ENCODE measurements around the gene DAG1.
"Not testable (repeated sequence)": the region's sequence is repeated elsewhere in the genome, so short reads cannot be mapped to it uniquely, and the experiment has no call there.

DAG1 gene

DNA sequence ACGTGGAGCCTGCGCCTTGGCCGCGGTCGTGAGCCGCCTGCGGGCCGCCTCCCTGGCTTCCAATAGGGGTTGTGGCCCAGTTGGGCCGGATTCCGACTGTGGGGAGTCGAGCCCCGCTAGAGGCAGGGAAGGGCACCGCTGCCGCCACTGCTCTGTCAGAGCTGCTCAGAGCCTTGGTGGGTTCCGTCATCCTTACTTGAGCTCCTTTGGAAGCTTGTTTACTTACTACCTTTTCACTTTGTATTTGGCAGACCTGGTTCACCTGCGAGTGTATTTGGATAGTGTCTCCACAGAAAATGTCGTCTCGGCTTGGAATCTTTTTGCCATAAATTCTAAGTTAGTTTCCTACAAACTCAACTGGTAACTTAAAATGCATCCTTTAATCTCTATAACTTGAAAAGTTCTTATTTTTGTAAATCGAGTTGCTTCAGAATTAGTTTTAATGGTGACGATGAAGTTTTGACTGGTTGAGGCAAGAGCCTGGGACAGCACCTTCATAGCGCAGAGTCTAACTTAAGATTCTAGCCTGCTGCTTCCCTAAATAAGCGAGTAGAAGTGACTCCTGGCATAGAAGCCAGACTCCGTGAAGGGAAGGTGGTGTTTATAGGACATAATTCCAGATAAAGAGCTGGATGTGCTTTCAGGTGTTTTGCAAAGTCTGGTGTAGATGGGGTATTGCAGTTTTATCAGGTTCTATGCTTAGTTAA is 800 bp downstream of the DAG1 start:
- no peak for DNase-seq (ENCODE audit: low read depth, low spot score)

- DNase-seq (ENCODE audit: low read depth, low spot score), result no peak
Measured at GRCh38 chr3:49471856-49472495, 1.9 kb downstream of the DAG1 start.

DNA sequence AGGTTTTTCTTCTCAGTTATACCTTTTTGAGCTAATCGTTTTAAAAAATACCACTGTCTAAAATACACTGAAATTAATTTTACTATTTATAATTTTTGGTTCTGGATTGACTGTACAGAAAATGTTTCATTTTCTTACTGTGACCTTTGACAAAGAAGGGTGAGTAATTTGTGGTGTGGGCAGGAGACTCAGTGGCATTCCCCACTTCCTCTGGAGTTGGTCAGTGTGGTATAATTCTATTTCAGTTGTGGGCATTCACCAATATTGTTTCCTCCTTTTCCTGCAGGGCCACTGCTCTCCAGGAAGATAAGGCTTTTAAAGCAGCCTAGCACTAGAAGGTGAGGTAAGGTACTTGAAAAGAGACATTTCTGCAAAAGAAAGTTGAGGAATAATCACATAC is 6.5 kb downstream of the DAG1 start:
- DNase-seq (ENCODE audit: low read depth, low spot score), result no peak

- no peak for DNase-seq (ENCODE audit: low read depth, low spot score)
Measured at GRCh38 chr3:49482766-49483165, 12.7 kb downstream of the DAG1 start.

DNA sequence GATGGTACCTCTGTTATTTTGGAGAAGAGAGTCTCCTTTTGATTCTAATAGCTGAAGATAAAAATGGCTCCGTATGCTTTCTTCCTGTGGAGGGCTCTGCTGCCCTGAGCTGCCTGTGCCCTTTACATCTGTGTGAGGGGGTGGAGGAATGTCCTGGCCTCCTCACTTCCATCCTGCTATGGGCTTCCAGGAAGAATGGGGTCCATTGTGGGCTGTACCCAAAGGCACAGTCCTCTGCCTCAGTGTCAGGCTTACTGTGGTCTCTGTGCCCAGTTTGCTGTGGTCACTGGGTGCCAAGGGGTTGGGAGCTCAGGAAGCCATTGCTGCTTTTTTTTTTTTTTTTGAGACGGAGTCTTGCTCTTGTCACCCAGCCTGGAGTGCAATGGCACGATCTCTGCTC is 14.4 kb downstream of the DAG1 start:
- DNase-seq (ENCODE audit: low read depth, low spot score), result no peak

DNA sequence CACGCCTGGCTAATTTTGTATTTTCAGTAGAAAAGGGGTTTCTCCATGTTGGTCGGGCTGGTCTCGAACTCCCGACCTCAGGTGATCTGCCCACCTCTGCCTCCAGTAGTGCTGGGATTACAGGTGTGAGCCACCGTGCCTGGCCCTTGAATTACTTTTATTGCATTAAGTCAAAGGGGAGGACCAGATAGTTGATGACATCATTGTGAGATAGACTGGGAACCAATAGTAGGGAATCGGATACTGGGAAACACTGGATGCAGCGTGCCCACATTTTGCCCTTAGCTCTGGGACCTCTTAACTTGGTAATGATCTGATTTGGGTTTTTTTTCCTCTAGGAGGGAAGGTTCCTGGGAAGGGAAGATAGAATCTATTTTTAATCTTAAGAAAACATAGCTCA is 19.2 kb downstream of the DAG1 start:
- no peak for DNase-seq (ENCODE audit: low read depth, low spot score)

GRCh38 chr3:49492969-49493368 is 22.9 kb downstream of the DAG1 start:
- DNase-seq (ENCODE audit: low read depth, low spot score), result no peak

GRCh38 chr3:49493901-49494300 is 23.8 kb downstream of the DAG1 start:
- no peak for DNase-seq (ENCODE audit: low read depth, low spot score)

DNA sequence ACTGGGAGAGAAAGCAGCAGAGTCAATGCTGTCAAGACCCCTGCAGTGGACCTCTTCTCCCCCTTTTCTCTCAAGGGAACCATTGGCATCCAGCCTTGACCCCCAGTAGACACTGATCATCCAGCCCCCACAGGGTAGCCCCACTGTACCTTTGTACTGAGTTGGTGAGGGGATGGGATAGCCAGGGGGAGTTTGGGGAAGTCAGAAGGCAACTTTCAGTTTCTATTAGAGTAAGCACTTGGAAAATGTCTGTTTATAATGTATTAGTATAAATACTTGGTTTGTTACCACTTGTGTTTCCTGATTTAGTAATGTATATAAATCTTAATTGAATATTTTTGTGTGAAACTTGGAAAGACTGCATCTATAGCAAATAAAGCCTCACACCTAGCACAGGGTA is 25.0 kb downstream of the DAG1 start:
- DNase-seq (ENCODE audit: low read depth, low spot score), result no peak

DNA sequence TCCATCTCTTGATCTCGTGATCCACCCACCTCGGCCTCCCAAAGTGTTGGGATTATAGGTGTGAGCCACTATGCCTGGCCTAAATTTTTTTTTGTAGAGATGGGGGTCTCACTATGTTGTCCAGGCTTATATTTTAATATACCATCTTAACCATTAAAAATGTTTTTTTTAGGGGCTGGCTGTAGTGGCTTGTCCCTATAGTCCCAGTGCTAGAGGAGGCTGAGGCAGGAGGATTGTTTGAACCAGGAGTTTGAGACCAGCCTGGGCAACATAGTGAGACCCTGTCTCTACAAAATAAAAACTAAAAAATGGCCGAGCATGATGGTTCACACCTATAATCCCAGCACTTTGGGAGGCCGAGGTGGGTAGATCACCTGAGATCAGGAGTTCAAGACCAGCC is 26.8 kb downstream of the DAG1 start:
- DNase-seq (ENCODE audit: low read depth, low spot score), result not testable (repeated sequence)

DNA sequence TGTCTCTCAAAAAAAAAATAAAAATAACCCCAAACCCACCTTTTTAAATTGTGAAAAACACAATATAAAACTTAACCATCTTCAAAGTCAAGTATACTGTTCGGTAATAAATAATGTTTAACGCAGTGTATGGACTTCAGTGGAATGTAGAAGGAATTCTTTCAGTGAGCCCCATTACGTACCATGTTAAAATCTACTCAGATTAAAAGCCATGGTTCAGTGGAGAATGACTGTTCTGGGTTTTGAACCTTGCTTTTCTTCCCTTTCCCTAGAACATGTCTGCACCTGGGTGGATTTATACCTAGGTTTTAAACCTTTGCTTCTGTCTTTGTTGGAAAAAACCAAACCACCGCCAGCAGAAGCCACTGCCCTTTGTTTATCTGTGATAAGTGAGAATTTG is 27.5 kb downstream of the DAG1 start:
- DNase-seq (ENCODE audit: low read depth, low spot score), result no peak

GRCh38 chr3:49498239-49498638 is 28.2 kb downstream of the DAG1 start:
- DNase-seq (ENCODE audit: low read depth, low spot score), result no peak

GRCh38 chr3:49498648-49499047 is 28.6 kb downstream of the DAG1 start:
- no peak for DNase-seq (ENCODE audit: low read depth, low spot score)

DNA sequence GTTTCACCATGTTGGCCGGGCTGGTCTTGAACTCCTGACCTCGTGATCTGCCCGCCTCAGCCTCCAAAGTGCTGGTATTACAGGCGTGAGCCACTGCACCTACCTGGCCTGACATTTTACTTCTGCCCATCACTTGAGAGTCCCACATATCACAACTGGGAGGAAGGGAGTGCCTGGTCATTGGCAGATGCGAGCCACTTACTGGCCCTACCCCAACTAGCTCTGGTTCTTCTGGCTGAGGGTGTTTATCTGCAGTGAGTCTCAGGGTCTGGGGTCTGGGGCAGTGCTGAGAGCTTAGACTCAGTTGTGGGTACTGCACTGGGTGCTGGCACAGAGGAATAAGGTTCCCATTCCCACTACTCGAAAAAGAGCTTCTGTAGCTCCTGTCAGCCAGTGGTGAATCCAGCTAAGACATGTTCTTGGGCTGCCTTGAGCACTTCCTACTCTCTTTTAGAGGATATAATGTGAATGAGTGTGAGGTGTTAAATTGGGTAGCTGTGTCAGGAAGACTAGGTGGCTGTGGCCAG is 30.2 kb downstream of the DAG1 start:
- no peak for DNase-seq (ENCODE audit: low read depth, low spot score)

DNA sequence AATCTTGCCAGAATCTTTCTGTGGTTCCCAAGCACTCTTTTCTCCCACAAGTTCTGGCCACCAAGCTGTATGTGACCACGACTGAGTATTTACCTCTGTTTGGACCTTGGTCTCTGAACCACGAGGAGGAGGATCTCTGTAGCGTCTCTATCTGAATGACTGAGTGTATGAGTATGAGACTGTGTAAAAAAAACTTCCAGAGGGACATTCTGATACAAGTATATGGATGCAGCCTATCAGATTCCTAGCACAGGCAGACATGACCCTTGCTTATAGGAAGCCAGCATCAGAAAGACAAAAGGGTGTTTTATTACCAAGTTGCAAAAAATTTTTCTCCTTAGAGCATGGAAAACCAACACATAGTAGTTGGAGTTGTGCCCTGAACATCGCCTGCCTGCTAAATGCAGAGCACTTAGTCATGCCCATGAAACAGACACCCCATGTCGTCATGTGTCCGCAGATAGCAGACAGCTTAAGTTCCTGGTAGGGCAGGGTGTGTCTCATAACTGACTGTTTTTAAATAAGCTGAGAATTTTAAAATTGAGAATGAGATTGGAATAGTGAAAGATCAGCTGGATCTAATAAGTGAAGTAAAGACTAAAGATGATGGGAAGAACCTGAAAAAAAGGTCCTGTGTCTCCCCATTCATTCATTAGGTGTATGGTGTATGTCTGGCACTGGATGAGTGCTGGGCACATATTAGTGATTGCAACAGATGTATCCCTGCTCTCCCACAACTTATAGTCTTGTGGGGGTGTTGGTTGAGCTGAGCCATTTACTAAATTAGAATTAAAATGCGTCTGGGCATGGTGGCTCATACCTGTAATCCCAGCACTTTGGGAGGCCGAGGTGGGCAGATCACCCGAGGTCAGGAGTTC is 30.9 kb downstream of the DAG1 start:
- DNase-seq (ENCODE audit: low read depth, low spot score), result peak; percentile 73

DNA sequence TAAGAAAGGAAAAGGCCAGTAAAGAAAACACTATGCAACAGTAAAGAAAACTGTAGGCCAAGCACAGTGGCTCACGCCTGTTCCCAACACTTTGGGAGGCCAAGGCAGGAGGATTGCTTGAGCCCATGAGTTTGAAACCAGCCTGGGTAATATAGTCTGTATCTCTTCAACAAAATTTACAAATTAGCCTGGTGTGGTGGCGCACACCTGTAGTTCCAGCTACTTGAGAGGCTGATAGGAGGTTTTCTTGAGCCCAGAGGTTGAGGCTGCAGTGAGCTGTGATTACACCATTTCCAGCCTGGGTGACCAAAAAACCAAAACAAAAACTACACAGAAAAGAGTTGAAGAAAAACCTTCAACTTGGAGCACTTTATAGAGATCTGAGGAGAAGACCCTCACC is 31.8 kb downstream of the DAG1 start:
- no peak for DNase-seq (ENCODE audit: low read depth, low spot score)

DNA sequence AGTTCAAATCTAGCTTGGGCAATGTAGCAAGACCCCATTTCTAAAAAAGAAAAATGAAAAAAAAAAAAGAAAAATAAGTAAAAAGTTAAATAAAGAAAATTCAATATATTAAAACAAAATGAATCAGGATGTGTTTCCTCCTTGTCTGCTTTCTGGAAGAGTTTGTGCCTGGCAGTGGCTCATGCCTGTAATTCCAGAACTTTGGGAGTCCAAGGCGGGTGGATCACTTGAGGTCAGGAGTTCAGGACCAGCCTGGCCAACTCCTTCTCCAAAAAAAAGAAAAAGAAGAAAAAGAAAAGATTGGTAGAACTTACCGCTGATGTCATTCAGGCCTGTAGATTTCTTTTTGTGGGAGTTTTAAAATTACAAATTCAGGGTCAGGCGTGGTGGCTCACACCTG is 36.8 kb downstream of the DAG1 start:
- no peak for DNase-seq (ENCODE audit: low read depth, low spot score)

DNA sequence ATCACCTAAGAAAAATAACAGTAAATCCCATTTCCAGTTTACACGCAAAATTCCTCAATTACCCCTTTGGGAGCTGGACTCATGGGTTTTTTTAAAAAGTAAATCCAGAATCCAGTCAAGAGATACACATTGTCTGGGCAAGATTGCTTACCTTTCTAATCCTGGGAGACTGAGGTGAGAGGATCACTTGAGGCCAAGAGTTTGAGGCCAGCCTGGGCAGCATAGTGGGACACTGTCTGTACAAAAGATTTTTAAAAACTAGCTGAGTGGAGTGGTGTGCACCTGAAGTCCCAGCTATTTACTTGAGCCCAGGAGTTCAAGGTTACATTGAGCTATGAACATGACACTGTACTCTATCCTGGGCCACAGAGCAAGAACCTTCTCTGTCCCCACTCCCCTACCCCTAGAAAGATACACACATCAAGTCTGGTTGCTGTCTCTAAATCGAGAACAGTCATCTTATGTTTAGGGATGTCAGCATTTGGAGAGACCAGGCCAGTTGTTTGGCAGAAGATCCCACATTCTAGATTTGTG is 39.0 kb downstream of the DAG1 start:
- no peak for DNase-seq (ENCODE audit: low read depth, low spot score)

- no peak for DNase-seq (ENCODE audit: low read depth, low spot score)
Measured at GRCh38 chr3:49511639-49512038, 41.6 kb downstream of the DAG1 start.

GRCh38 chr3:49512781-49513355 is 42.8 kb downstream of the DAG1 start:
- no peak for DNase-seq (ENCODE audit: low read depth, low spot score)

DNA sequence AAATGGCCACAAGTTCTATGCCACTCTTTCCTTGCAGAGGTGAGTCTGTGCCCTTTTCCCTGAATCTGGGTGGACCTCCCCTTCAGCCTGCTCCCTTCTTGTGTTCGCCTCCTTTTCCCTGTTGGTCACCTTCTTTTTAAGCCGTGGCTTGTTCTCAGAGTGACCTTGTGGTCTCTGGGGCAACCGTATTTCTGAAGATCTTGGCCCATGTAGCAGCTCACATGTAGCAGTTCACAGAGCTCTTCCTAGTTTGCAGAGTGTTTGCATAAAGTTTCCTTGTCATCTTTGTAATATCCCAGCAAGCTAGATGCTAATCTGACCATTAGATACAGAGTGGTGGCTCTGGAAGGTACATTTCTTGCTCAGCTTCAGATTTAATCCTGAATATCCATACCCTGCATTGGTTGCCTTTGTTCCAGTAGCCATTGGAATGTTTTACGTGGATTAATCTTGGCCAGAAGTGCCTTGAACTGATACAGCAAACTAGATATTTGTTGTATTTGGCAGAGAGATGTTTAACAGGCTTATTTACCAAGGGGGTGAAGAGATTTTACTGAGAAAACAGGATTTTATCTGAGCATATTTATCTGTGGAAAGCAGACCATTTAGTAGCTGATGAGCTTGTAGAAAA is 43.5 kb downstream of the DAG1 start:
- DNase-seq (ENCODE audit: low read depth, low spot score), result no peak

All from smooth muscle cell of the brain vasculature (primary cell).